ENCODE data around the gene CYP4F2.
"Not testable (repeated sequence)": the region's sequence is repeated elsewhere in the genome, so short reads cannot be mapped to it uniquely, and the experiment has no call there.

DNA sequence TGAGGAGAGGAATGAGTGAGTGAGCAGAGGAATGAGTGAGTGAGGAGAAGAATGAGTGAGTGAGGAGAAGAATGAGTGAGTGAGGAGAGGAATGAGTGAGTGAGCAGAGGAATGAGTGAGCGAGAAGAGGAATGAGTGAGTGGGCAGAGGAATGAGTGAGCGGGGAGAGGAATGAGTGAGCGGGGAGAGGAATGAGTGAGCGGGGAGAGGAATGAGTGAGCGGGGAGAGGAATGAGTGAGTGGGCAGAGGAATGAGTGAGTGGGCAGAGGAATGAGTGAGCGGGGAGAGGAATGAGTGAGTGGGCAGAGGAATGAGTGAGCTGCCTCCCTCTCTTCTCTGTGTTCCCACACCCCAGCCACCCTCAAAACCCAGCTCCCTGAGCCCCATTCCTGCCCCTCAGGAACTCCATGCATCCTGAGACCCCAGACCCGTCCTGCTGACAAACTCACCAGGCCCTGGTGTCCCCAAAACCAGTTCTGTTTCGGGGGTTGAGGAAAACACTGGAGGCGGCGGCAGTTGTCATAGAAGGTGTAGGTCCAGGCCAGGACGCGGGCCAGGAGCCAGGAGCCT, 36.0 kb upstream of the CYP4F2 start:
- TF ChIP-seq, protein P1, sequence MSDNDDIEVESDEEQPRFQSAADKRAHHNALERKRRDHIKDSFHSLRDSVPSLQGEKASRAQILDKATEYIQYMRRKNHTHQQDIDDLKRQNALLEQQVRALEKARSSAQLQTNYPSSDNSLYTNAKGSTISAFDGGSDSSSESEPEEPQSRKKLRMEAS (IDR thresholded peaks at IDR 0.05; ENCODE audit: insufficient read depth, insufficient read length) = not testable (repeated sequence)
- TF ChIP-seq, protein P2, sequence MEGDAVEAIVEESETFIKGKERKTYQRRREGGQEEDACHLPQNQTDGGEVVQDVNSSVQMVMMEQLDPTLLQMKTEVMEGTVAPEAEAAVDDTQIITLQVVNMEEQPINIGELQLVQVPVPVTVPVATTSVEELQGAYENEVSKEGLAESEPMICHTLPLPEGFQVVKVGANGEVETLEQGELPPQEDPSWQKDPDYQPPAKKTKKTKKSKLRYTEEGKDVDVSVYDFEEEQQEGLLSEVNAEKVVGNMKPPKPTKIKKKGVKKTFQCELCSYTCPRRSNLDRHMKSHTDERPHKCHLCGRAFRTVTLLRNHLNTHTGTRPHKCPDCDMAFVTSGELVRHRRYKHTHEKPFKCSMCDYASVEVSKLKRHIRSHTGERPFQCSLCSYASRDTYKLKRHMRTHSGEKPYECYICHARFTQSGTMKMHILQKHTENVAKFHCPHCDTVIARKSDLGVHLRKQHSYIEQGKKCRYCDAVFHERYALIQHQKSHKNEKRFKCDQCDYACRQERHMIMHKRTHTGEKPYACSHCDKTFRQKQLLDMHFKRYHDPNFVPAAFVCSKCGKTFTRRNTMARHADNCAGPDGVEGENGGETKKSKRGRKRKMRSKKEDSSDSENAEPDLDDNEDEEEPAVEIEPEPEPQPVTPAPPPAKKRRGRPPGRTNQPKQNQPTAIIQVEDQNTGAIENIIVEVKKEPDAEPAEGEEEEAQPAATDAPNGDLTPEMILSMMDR (IDR thresholded peaks at IDR 0.05; ENCODE audit: extremely low read depth in 1 of 2, insufficient read depth in 1 of 2, low read depth in 1 of 2, low read length in 2 of 2) = not testable (repeated sequence)
- TF ChIP-seq JUN (IDR thresholded peaks at IDR 0.05; ENCODE audit: borderline replicate concordance, insufficient read depth, insufficient read length, low read depth); POLR2AphosphoS5 (IDR thresholded peaks at IDR 0.05; ENCODE audit: insufficient read depth, low read depth, low read length); POLR2A (IDR thresholded peaks at IDR 0.05; ENCODE audit: low read depth, low read length); EZH2 (IDR thresholded peaks at IDR 0.05; ENCODE audit: borderline replicate concordance, low read depth, low read length, severe bottlenecking); MYC (IDR thresholded peaks at IDR 0.05; ENCODE audit: low read depth, low read length); GATA2 (IDR thresholded peaks at IDR 0.05; ENCODE audit: insufficient read depth, insufficient read length, low read depth, low read length); FOS (IDR thresholded peaks at IDR 0.05; ENCODE audit: borderline replicate concordance, insufficient read depth, low read length): not testable (repeated sequence)

Data from endothelial cell of umbilical vein (primary cell).